Stimulated activated CD4-positive, alpha-beta T cell treated with anti-CD3 and anti-CD28 coated beads, Interleukin-2, amount 100 ng/mL, for 4 hours (primary cell): ENCODE data around the gene SLC13A5.
"Not testable (repeated sequence)": the region's sequence is repeated elsewhere in the genome, so short reads cannot be mapped to it uniquely, and the experiment has no call there.

ENCODE experiments used
- DNase-seq: peaks from one replicate; pipeline ENCODE4 v3.0.0-alpha.2; 2020; ENCODE audit warnings: low read depth

SLC13A5 gene

GRCh38 chr17:6660805-6661463, 52.2 kb downstream of the SLC13A5 start:
- no peak for DNase-seq

- DNase-seq, result no peak
Measured at GRCh38 chr17:6660101-6660500, 53.1 kb downstream of the SLC13A5 start.

- not testable (repeated sequence) for DNase-seq
Measured at GRCh38 chr17:6658411-6658810, 54.8 kb downstream of the SLC13A5 start.

GRCh38 chr17:6657633-6658287, 55.4 kb downstream of the SLC13A5 start:
- no peak for DNase-seq

- DNase-seq, result peak; percentile 30
Measured at GRCh38 chr17:6656797-6657632, 56.2 kb downstream of the SLC13A5 start.

GRCh38 chr17:6655732-6656361, 57.3 kb downstream of the SLC13A5 start:
- not testable (repeated sequence) for DNase-seq

GRCh38 chr17:6654841-6655731, 58.1 kb downstream of the SLC13A5 start:
- no peak for DNase-seq

GRCh38 chr17:6651919-6652452, 61.2 kb downstream of the SLC13A5 start:
- DNase-seq, result no peak

- peak; percentile 88 for DNase-seq
Measured at GRCh38 chr17:6651354-6651918, 61.7 kb downstream of the SLC13A5 start, which contains the start of the genes C17orf100 and MED31. TSS of gene C17orf100 (plus strand) at chr17:6651762. CDS start at chr17:6651914, 152 bp downstream. TSS of gene MED31 (minus strand) at chr17:6651605. CDS start at chr17:6651528, 77 bp downstream.

- DNase-seq, result no peak
Measured at GRCh38 chr17:6648181-6648580, 65.0 kb downstream of the SLC13A5 start.

GRCh38 chr17:6643451-6644125, 69.6 kb downstream of the SLC13A5 start:
- DNase-seq, result no peak

- no peak for DNase-seq
Measured at GRCh38 chr17:6642592-6642991, 70.6 kb downstream of the SLC13A5 start.

- no peak for DNase-seq
Measured at GRCh38 chr17:6641247-6641863, 71.8 kb downstream of the SLC13A5 start.

- peak; percentile 83 for DNase-seq
Measured at GRCh38 chr17:6640536-6641246, 72.5 kb downstream of the SLC13A5 start, which contains the start of the genes KIAA0753 and TXNDC17. TSS of gene KIAA0753 (minus strand) at chr17:6640711. CDS start at chr17:6635103, 5,608 bp downstream. TSS of gene TXNDC17 (plus strand) at chr17:6641060. CDS start at chr17:6641083, 23 bp downstream.

- no peak for DNase-seq
Measured at GRCh38 chr17:6639586-6640535, 73.3 kb downstream of the SLC13A5 start.

GRCh38 chr17:6639014-6639585, 74.1 kb downstream of the SLC13A5 start:
- DNase-seq, result no peak
